GM23338 (cell line): ENCODE measurements around the gene PCLO. TPM values are rescaled to one million over a fixed set of nuclear protein-coding genes. Genes with fewer than 3 reads are reported as not detected.

Experiments used
- ATAC-seq: fragments of 200-7000 bp; cut with Tn5 transposase; 3 replicates; pipeline ENCODE4 v1.9.1; 2020
- DNase-seq: peaks from one replicate; pipeline ENCODE4 v3.0.0-alpha.2; 2015; ENCODE audit warnings: low spot score
- H2AFZ ChIP-seq: fragments of 200-600 bp; sonication (generic); 2 replicates; pipeline ENCODE4 v1.8.0; 2016; ENCODE audit warnings: antibody characterized with exemption, mild to moderate bottlenecking, moderate library complexity
- H3F3A ChIP-seq: fragments of 200-600 bp; sonication (generic); replicated peaks from 2 replicates; pipeline ENCODE4 v1.8.0; 2017; ENCODE audit warnings: antibody characterized with exemption, mixed run types, low read depth
- H3K27ac ChIP-seq: fragments of 200-600 bp; sonication (generic); 2 replicates; pipeline ENCODE4 v1.6.1; 2016; ENCODE audit warnings: low read depth
- H3K27me3 ChIP-seq: fragments of 200-600 bp; sonication (generic); 2 replicates; pipeline ENCODE4 v1.8.0; 2016; ENCODE audit warnings: mild to moderate bottlenecking, mixed run types, moderate library complexity; ENCODE audit not compliant: insufficient read depth
- H3K36me3 ChIP-seq: fragments of 200-600 bp; sonication (generic); 2 replicates; pipeline ENCODE4 v1.8.0; 2016; ENCODE audit warnings: mild to moderate bottlenecking; ENCODE audit not compliant: insufficient read depth
- H3K4me1 ChIP-seq: fragments of 200-600 bp; sonication (generic); 2 replicates; pipeline ENCODE4 v1.8.0; 2016; ENCODE audit warnings: mild to moderate bottlenecking, moderate library complexity; ENCODE audit not compliant: insufficient read depth
- H3K4me2 ChIP-seq: fragments of 200-600 bp; sonication (generic); 2 replicates; pipeline ENCODE4 v1.7.1; 2017; ENCODE audit warnings: mixed run types
- H3K4me3 ChIP-seq: fragments of 200-600 bp; sonication (generic); 2 replicates; pipeline ENCODE4 v1.6.1; 2016; ENCODE audit warnings: mixed run types
- H3K79me2 ChIP-seq: fragments of 200-600 bp; sonication (generic); replicated peaks from 2 replicates; pipeline ENCODE4 v1.8.0; 2017; ENCODE audit warnings: mild to moderate bottlenecking; ENCODE audit not compliant: insufficient read depth
- H3K9me2 ChIP-seq: fragments of 200-600 bp; sonication (generic); 2 replicates; pipeline ENCODE4 v1.8.0; 2017; ENCODE audit not compliant: insufficient read depth
- H4K20me1 ChIP-seq: fragments of 200-600 bp; sonication (generic); replicated peaks from 2 replicates; pipeline ENCODE4 v1.8.0; 2017; ENCODE audit warnings: mild to moderate bottlenecking; ENCODE audit not compliant: insufficient read depth
- H3K27ac Mint-ChIP-seq: 2 replicates; pipeline ENCODE4 v1.8.0; 2020; ENCODE audit warnings: inconsistent platforms, mild to moderate bottlenecking, moderate library complexity, mixed read lengths
- H3K27me3 Mint-ChIP-seq: 3 replicates; pipeline ENCODE4 v1.8.0; 2022; ENCODE audit warnings: low read depth, mild to moderate bottlenecking, moderate library complexity, mixed read lengths, inconsistent platforms; ENCODE audit not compliant: insufficient read depth, poor library complexity
- H3K36me3 Mint-ChIP-seq: 3 replicates; pipeline ENCODE4 v1.8.0; 2021; ENCODE audit warnings: low read depth, mild to moderate bottlenecking, inconsistent platforms, moderate library complexity, mixed read lengths
- H3K4me1 Mint-ChIP-seq: 3 replicates; pipeline ENCODE4 v1.8.0; 2020; ENCODE audit warnings: mild to moderate bottlenecking, inconsistent platforms, mixed read lengths
- H3K4me3 Mint-ChIP-seq: 3 replicates; pipeline ENCODE4 v1.8.0; 2021; ENCODE audit warnings: moderate library complexity, mild to moderate bottlenecking, inconsistent platforms, mixed read lengths
- H3K9me3 Mint-ChIP-seq: 3 replicates; pipeline ENCODE4 v1.8.0; 2020; ENCODE audit warnings: moderate library complexity, mild to moderate bottlenecking, inconsistent platforms, mixed read lengths
- CREB1 ChIP-seq: fragments of 250-450 bp; sonication (Bioruptor Pico); IDR thresholded peaks from 2 replicates; pipeline ENCODE4 v1.5.0; 2020; ENCODE audit warnings: low read depth, mild to moderate bottlenecking, moderate library complexity
- NANOG ChIP-seq: IDR thresholded peaks from 2 replicates; pipeline ENCODE4 v1.6.1; 2016; ENCODE audit warnings: antibody characterized with exemption, borderline replicate concordance
- POLR2AphosphoS5 ChIP-seq: IDR thresholded peaks from 2 replicates; pipeline ENCODE4 v1.6.1; 2016; ENCODE audit warnings: antibody characterized with exemption, low read depth
- STAT1 ChIP-seq: IDR thresholded peaks from one replicate; pipeline ENCODE4 v1.6.1; 2016; ENCODE audit warnings: antibody characterized with exemption; ENCODE audit not compliant: unreplicated experiment
- ZNF331 ChIP-seq: fragments of 250-450 bp; sonication (Bioruptor Pico); IDR thresholded peaks from 2 replicates; pipeline ENCODE4 v1.5.0; 2020; ENCODE audit warnings: low read depth, mild to moderate bottlenecking, moderate library complexity
- polyA plus RNA-seq: library from polyadenylated mRNA; unstranded; fragments of >200 nt; fragmentation: Nextera tagmentation; extraction: Ambion mirVana; gene quantifications from 2 replicates; pipeline ENCODE4 v1.2.1, GENCODE V29; 2016
- total RNA-seq: library from RNA; depleted of rRNA; stranded (reverse); fragments of >200 nt; shearing (Covaris generic); gene quantifications from 2 replicates; pipeline ENCODE4 v1.2.3, GENCODE V29; 2014
- TF ChIP-seq, protein P1 (sequence below): IDR thresholded peaks from one replicate; pipeline ENCODE4 v1.6.1; 2018; ENCODE audit warnings: antibody characterized with exemption; ENCODE audit not compliant: unreplicated experiment
- TF ChIP-seq, protein P2 (sequence below), 2 experiments: fragments of 200-600 bp in 1 of 2; sonication (generic) in 1 of 2; conservative IDR thresholded peaks; 2 replicates each; pipeline versions ENCODE4 v1.5.1 to v1.6.1; 2016 to 2017; ENCODE audit warnings: antibody characterized with exemption in 2 of 2, low read depth in 2 of 2, mild to moderate bottlenecking in 2 of 2, moderate library complexity in 1 of 2
- TF ChIP-seq, protein P3 (sequence below): IDR thresholded peaks from 2 replicates; pipeline ENCODE4 v1.6.1; 2016; ENCODE audit warnings: antibody characterized with exemption
- TF ChIP-seq, protein P4 (sequence below): fragments of 250-450 bp; sonication (Bioruptor Pico); IDR thresholded peaks from 2 replicates; pipeline ENCODE4 v1.5.0; 2020; ENCODE audit warnings: mild to moderate bottlenecking, moderate library complexity

Gene PCLO
- total and polyA plus RNA-seq, 2 experiments from 2014 or later, result 7.4 to 9.1 TPM

DNA sequence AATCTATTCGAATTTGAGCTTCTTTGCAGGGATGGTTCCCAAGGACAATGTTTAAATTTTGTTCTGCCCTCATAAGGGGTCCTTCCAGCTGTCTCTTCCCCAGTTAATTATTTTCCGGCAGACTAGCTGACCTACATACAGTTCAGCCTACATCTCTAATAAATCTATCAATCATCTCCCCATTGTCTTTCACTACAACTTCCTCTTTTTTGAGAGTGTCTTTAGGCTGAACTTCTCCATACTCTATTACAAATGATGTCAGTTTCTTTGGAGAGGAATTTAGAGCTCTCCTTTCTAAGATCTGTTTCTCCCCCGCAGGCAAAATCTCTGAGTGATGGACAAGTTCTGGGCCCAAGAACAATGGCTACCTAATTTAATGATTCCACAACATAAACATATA is 122.2 kb downstream of the PCLO start:
- H3K27ac ChIP-seq, result no peak overlapping the region
- no peak overlapping the region for H3K4me3 ChIP-seq
- H3K36me3 ChIP-seq, result no peaks in the 10 kb centered on the region
- peaks cover 6% of the 10 kb centered on the region; the same call in 1 of the 2 replicates for H3K4me1 ChIP-seq
- no peak overlapping the region for H3K4me2 ChIP-seq
- no peaks in the 10 kb centered on the region for H3K79me2 ChIP-seq
- ATAC-seq (no peak), DNase-seq (peak; percentile 17)
- peaks cover 20% of the 10 kb centered on the region for H3K4me1 Mint-ChIP-seq
- no peaks in the 10 kb centered on the region for H3K27me3 ChIP-seq
- H3K9me3 Mint-ChIP-seq, result no peaks in the 10 kb centered on the region
- no peak overlapping the region for H3K4me3 Mint-ChIP-seq
- no peaks in the 10 kb centered on the region for H3F3A ChIP-seq
- H3K27me3 Mint-ChIP-seq, result peaks cover 2% of the 10 kb centered on the region
- TF ChIP-seq ZNF331 (CRISPR knock-in tag), result no peak
- TF ChIP-seq STAT1, result no peak
- no peak for TF ChIP-seq POLR2AphosphoS5
- TF ChIP-seq NANOG, result no peak
- TF ChIP-seq, protein P1, sequence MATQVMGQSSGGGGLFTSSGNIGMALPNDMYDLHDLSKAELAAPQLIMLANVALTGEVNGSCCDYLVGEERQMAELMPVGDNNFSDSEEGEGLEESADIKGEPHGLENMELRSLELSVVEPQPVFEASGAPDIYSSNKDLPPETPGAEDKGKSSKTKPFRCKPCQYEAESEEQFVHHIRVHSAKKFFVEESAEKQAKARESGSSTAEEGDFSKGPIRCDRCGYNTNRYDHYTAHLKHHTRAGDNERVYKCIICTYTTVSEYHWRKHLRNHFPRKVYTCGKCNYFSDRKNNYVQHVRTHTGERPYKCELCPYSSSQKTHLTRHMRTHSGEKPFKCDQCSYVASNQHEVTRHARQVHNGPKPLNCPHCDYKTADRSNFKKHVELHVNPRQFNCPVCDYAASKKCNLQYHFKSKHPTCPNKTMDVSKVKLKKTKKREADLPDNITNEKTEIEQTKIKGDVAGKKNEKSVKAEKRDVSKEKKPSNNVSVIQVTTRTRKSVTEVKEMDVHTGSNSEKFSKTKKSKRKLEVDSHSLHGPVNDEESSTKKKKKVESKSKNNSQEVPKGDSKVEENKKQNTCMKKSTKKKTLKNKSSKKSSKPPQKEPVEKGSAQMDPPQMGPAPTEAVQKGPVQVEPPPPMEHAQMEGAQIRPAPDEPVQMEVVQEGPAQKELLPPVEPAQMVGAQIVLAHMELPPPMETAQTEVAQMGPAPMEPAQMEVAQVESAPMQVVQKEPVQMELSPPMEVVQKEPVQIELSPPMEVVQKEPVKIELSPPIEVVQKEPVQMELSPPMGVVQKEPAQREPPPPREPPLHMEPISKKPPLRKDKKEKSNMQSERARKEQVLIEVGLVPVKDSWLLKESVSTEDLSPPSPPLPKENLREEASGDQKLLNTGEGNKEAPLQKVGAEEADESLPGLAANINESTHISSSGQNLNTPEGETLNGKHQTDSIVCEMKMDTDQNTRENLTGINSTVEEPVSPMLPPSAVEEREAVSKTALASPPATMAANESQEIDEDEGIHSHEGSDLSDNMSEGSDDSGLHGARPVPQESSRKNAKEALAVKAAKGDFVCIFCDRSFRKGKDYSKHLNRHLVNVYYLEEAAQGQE, result no peak
- TF ChIP-seq, protein P2, sequence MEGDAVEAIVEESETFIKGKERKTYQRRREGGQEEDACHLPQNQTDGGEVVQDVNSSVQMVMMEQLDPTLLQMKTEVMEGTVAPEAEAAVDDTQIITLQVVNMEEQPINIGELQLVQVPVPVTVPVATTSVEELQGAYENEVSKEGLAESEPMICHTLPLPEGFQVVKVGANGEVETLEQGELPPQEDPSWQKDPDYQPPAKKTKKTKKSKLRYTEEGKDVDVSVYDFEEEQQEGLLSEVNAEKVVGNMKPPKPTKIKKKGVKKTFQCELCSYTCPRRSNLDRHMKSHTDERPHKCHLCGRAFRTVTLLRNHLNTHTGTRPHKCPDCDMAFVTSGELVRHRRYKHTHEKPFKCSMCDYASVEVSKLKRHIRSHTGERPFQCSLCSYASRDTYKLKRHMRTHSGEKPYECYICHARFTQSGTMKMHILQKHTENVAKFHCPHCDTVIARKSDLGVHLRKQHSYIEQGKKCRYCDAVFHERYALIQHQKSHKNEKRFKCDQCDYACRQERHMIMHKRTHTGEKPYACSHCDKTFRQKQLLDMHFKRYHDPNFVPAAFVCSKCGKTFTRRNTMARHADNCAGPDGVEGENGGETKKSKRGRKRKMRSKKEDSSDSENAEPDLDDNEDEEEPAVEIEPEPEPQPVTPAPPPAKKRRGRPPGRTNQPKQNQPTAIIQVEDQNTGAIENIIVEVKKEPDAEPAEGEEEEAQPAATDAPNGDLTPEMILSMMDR (conservative IDR thresholded peaks at IDR 0.05; ENCODE audit: low read depth in 2 of 2), result no peak
- TF ChIP-seq, protein P3, sequence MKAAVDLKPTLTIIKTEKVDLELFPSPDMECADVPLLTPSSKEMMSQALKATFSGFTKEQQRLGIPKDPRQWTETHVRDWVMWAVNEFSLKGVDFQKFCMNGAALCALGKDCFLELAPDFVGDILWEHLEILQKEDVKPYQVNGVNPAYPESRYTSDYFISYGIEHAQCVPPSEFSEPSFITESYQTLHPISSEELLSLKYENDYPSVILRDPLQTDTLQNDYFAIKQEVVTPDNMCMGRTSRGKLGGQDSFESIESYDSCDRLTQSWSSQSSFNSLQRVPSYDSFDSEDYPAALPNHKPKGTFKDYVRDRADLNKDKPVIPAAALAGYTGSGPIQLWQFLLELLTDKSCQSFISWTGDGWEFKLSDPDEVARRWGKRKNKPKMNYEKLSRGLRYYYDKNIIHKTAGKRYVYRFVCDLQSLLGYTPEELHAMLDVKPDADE, result no peak
- TF ChIP-seq CREB1, result no peak
- no peak overlapping the region for H2AFZ ChIP-seq
- H3K9me2 ChIP-seq, result no peaks in the 10 kb centered on the region
- peak overlapping the region; percentile 4; the same call in 1 of the 2 replicates for H3K27ac Mint-ChIP-seq
- no peaks in the 10 kb centered on the region for H3K36me3 Mint-ChIP-seq
- no peaks in the 10 kb centered on the region for H4K20me1 ChIP-seq

DNA sequence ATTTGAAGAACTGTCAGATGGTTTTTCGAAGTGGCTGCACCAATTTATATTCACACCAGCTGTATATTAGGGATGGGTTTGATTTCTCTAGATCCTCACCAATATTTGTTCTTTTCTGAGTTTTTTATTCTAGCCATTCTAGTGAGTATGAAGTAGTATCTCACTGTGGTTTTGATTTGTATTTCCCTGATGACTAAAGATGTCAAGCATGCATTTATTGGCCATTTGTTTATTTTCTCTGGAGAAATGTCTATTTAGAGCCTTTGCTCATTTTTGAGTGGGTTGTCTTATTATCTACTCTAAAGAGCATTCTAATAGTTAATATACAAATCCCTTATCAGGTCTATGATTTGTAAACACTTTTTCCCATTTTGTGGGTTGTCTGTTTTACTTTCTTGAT is 123.9 kb downstream of the PCLO start:
- Histone ChIP-seq H2AFZ (no peak overlapping the region), H4K20me1 (no peaks in the 10 kb centered on the region), H3K79me2 (no peaks in the 10 kb centered on the region), H3K36me3 (no peaks in the 10 kb centered on the region), H3F3A (no peaks in the 10 kb centered on the region), H3K27ac (no peak overlapping the region), H3K4me3 (no peak overlapping the region), H3K4me1 (peaks cover 6% of the 10 kb centered on the region; the same call in 1 of the 2 replicates), H3K9me2 (no peaks in the 10 kb centered on the region), H3K4me2 (no peak overlapping the region), H3K27me3 (no peaks in the 10 kb centered on the region)
- no peaks in the 10 kb centered on the region for H3K36me3 Mint-ChIP-seq
- no peak for DNase-seq
- peaks cover 11% of the 10 kb centered on the region for H3K4me1 Mint-ChIP-seq
- no peak overlapping the region for H3K27ac Mint-ChIP-seq
- no peaks in the 10 kb centered on the region for H3K9me3 Mint-ChIP-seq
- H3K27me3 Mint-ChIP-seq, result peaks cover 2% of the 10 kb centered on the region
- no peak for ATAC-seq
- no peak overlapping the region for H3K4me3 Mint-ChIP-seq
- TF ChIP-seq STAT1, result no peak
- TF ChIP-seq, protein P4, sequence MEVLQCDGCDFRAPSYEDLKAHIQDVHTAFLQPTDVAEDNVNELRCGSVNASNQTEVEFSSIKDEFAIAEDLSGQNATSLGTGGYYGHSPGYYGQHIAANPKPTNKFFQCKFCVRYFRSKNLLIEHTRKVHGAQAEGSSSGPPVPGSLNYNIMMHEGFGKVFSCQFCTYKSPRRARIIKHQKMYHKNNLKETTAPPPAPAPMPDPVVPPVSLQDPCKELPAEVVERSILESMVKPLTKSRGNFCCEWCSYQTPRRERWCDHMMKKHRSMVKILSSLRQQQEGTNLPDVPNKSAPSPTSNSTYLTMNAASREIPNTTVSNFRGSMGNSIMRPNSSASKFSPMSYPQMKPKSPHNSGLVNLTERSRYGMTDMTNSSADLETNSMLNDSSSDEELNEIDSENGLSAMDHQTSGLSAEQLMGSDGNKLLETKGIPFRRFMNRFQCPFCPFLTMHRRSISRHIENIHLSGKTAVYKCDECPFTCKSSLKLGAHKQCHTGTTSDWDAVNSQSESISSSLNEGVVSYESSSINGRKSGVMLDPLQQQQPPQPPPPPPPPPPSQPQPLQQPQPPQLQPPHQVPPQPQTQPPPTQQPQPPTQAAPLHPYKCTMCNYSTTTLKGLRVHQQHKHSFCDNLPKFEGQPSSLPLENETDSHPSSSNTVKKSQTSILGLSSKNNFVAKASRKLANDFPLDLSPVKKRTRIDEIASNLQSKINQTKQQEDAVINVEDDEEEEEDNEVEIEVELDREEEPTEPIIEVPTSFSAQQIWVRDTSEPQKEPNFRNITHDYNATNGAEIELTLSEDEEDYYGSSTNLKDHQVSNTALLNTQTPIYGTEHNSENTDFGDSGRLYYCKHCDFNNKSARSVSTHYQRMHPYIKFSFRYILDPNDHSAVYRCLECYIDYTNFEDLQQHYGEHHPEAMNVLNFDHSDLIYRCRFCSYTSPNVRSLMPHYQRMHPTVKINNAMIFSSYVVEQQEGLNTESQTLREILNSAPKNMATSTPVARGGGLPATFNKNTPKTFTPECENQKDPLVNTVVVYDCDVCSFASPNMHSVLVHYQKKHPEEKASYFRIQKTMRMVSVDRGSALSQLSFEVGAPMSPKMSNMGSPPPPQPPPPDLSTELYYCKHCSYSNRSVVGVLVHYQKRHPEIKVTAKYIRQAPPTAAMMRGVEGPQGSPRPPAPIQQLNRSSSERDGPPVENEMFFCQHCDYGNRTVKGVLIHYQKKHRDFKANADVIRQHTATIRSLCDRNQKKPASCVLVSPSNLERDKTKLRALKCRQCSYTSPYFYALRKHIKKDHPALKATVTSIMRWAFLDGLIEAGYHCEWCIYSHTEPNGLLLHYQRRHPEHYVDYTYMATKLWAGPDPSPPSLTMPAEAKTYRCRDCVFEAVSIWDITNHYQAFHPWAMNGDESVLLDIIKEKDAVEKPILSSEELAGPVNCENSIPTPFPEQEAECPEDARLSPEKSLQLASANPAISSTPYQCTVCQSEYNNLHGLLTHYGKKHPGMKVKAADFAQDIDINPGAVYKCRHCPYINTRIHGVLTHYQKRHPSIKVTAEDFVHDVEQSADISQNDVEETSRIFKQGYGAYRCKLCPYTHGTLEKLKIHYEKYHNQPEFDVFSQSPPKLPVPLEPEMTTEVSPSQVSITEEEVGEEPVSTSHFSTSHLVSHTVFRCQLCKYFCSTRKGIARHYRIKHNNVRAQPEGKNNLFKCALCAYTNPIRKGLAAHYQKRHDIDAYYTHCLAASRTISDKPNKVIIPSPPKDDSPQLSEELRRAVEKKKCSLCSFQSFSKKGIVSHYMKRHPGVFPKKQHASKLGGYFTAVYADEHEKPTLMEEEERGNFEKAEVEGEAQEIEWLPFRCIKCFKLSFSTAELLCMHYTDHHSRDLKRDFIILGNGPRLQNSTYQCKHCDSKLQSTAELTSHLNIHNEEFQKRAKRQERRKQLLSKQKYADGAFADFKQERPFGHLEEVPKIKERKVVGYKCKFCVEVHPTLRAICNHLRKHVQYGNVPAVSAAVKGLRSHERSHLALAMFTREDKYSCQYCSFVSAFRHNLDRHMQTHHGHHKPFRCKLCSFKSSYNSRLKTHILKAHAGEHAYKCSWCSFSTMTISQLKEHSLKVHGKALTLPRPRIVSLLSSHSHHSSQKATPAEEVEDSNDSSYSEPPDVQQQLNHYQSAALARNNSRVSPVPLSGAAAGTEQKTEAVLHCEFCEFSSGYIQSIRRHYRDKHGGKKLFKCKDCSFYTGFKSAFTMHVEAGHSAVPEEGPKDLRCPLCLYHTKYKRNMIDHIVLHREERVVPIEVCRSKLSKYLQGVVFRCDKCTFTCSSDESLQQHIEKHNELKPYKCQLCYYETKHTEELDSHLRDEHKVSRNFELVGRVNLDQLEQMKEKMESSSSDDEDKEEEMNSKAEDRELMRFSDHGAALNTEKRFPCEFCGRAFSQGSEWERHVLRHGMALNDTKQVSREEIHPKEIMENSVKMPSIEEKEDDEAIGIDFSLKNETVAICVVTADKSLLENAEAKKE, result no peak
